Measurements from ENCODE around the gene SLC35E4. TPM values are rescaled to one million over a fixed set of nuclear protein-coding genes. Genes with fewer than 3 reads are reported as not detected.
A peak's percentile ranks its signal among the peaks of the same experiment; 100 is the strongest.
"Not testable (repeated sequence)": the region's sequence is repeated elsewhere in the genome, so short reads cannot be mapped to it uniquely, and the experiment has no call there.

The SLC35E4 gene
- total RNA-seq, 6 experiments from 2014 or later = 0.22 to 1.7 (median 0.48) TPM

DNA sequence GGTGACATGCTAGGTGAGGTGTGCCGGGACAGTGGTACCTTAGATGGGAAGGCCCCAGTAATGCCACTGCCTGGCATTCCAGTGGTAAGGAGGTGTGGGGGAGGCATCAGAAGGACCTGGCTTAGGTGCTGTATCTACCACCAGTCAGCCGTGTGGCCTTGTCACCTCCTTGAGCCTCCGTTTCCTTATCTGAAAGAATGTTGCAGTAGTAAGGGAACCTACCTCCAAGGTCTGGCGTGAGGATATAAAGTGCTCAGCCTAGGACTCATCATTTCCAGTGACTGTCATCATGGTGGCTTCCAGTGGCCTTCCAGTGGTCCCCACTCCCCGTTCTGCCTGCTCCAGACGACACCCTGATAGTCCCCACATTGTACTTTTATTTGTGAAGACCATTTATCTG lies 38.9 kb downstream of the SLC35E4 start:
- H3K27ac ChIP-seq = no peak overlapping the region
- intact Hi-C loops (cut with DNase I) = no loop called here
- H3K4me1 ChIP-seq = no peaks in the 10 kb centered on the region
- H3K9me3 ChIP-seq = no peaks in the 10 kb centered on the region
- no peak overlapping the region for H3K4me3 ChIP-seq
- WGBS (ENCODE audit: insufficient coverage, low coverage, low lambda C conversion rate, missing lambda C conversion rate) = 41% methylated on average over 3 of the region's 6 CpGs
- DNase-seq = no peak
- H3K27me3 ChIP-seq = no peaks in the 10 kb centered on the region
- no peak for ATAC-seq
- TF ChIP-seq CTCF (IDR thresholded peaks at IDR 0.05) (no peak), POLR2A (IDR thresholded peaks at IDR 0.05) (no peak)
- H3K36me3 ChIP-seq = no peaks in the 10 kb centered on the region

- ATAC-seq = no peak
- Histone ChIP-seq H3K4me3 (no peak overlapping the region), H3K36me3 (no peaks in the 10 kb centered on the region), H3K9me3 (no peaks in the 10 kb centered on the region), H3K27me3 (no peaks in the 10 kb centered on the region), H3K4me1 (no peaks in the 10 kb centered on the region), H3K27ac (no peak overlapping the region)
- intact Hi-C loops (cut with DNase I) = no loop called here
- 88% methylated on average over 9 of the region's 9 CpGs for WGBS (ENCODE audit: insufficient coverage, low coverage, low lambda C conversion rate, missing lambda C conversion rate)
- no peak for DNase-seq
- TF ChIP-seq CTCF (IDR thresholded peaks at IDR 0.05) (no peak), POLR2A (IDR thresholded peaks at IDR 0.05) (no peak)
These were observed 39.9 kb downstream of the SLC35E4 start for GRCh38 chr22:30675436-30675835.

DNA sequence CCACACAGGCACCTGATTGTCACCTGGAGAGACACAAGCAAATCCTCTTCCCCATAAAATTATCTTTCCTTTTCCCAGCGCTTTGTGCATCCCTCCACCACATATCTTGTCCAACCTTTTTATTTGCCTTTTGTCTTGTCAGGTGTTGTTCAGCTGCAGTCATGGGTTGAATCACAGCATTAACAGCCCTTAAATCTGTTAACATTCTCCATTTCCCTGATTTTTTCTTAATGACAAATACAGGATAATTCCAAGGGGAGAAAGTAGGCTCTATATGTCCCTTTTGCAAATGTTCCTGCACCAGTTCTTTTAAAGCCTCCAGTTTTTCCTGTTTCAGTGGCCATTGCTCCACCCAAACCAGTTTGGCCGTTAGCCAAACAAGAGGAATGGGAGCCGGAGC lies 41.0 kb downstream of the SLC35E4 start:
- H3K36me3 ChIP-seq = not testable (repeated sequence)

DNA sequence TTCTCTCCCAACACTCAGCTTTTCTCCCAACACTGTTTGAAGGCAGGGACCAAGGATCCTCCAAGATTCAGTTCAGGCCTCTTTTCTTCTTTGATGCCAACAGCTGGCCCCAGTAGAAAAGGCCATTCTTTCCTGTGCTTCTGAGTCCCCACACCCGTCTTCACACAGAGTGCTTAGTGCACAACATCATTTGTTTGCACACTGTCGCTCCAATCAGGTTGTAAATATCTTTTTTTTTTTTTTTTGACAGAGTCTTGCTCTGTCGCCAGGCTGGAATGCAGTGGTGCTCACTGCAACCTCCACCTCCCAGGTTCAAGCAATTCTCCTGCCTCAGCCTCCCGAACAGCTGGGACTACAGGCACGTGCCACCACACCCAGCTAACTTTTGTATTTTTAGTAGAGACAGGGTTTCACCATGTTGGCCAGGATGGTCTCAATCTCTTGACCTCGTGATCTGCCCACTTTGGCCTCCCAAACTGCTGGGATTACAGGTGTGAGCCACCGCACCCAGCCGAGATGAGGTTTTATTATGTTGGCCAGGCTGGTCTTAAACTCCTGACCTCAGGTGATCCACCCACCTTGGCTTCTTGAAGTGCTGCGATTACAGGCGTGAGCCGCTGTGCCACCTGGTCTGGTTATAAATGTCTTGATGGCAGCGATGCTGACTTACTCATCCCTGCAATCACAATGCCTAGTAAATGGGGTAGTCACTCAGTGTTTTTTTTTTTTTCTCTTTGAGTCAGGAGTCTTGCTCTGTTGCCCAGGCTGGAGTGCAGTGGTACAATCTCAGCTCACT lies 44.5 kb downstream of the SLC35E4 start:
- H3K27ac ChIP-seq; intact Hi-C loops (cut with DNase I); ATAC-seq; H3K4me1 ChIP-seq; H3K4me3 ChIP-seq; H3K9me3 ChIP-seq; H3K36me3 ChIP-seq; DNase-seq; H3K27me3 ChIP-seq: not testable (repeated sequence)
- 70% methylated on average over 5 of the region's 12 CpGs for WGBS (ENCODE audit: insufficient coverage, low coverage, low lambda C conversion rate, missing lambda C conversion rate)

More for the DNA sequence above, 41.0 kb downstream of the SLC35E4 start:
- H3K27ac ChIP-seq; ATAC-seq; intact Hi-C loops (cut with DNase I); H3K27me3 ChIP-seq; DNase-seq; H3K4me1 ChIP-seq; H3K9me3 ChIP-seq; H3K4me3 ChIP-seq: not testable (repeated sequence)
- WGBS (ENCODE audit: insufficient coverage, low coverage, low lambda C conversion rate, missing lambda C conversion rate) = 57% methylated on average over 3 of the region's 3 CpGs

GRCh38 chr22:30680991-30681770 lies 45.6 kb downstream of the SLC35E4 start:
- no peaks in the 10 kb centered on the region for H3K36me3 ChIP-seq
- intact Hi-C loops (cut with DNase I) = no loop called here
- H3K27me3 ChIP-seq = no peaks in the 10 kb centered on the region
- 100% methylated on average over 1 of the region's 1 CpG for WGBS (ENCODE audit: insufficient coverage, low coverage, low lambda C conversion rate, missing lambda C conversion rate)
- peak in 3 of 4 donors; percentile 39 to 64 (median 47) for ATAC-seq
- no peak for DNase-seq
- no peaks in the 10 kb centered on the region for H3K9me3 ChIP-seq
- no peak overlapping the region for H3K4me3 ChIP-seq
- H3K4me1 ChIP-seq = no peaks in the 10 kb centered on the region
- no peak overlapping the region for H3K27ac ChIP-seq
- TF ChIP-seq CTCF (IDR thresholded peaks at IDR 0.05) = no peak
- TF ChIP-seq POLR2A (IDR thresholded peaks at IDR 0.05) = no peak

Data from right lobe of liver (tissue), 6 donors.